Central memory CD8-positive, alpha-beta T cell (primary cell): ENCODE measurements around the gene TRMT44.

Source experiments
- ATAC-seq: fragments of 150-1000 bp; cut with Tn5 transposase; replicated peaks from 2 replicates; pipeline ENCODE4 v1.10.0; 2022; ENCODE audit warnings: mild to moderate bottlenecking, moderate FRiP score, moderate number of reproducible peaks; ENCODE audit not compliant: poor library complexity, severe bottlenecking; ENCODE audit errors: extremely low read depth
- DNase-seq, 2 donors: peaks; one replicate each; pipeline ENCODE4 v3.0.0; 2021; ENCODE audit warnings: low spot score in 2 of 2
- H3K27ac Mint-ChIP-seq: one replicate; pipeline ENCODE4 v1.8.0; 2022; ENCODE audit warnings: low read depth, mild to moderate bottlenecking, moderate library complexity, mixed read lengths
- H3K27me3 Mint-ChIP-seq: one replicate; pipeline ENCODE4 v1.8.0; 2022; ENCODE audit warnings: mixed read lengths
- H3K36me3 Mint-ChIP-seq: one replicate; pipeline ENCODE4 v1.8.0; 2022; ENCODE audit warnings: mild to moderate bottlenecking, moderate library complexity, mixed read lengths; ENCODE audit not compliant: insufficient read depth
- H3K4me1 Mint-ChIP-seq: one replicate; pipeline ENCODE4 v1.8.0; 2022; ENCODE audit warnings: mixed read lengths
- H3K4me3 Mint-ChIP-seq: one replicate; pipeline ENCODE4 v1.8.0; 2022; ENCODE audit warnings: mild to moderate bottlenecking, moderate library complexity, mixed read lengths
- H3K9me3 Mint-ChIP-seq: one replicate; pipeline ENCODE4 v1.8.0; 2022; ENCODE audit warnings: mixed read lengths

The TRMT44 gene

DNA sequence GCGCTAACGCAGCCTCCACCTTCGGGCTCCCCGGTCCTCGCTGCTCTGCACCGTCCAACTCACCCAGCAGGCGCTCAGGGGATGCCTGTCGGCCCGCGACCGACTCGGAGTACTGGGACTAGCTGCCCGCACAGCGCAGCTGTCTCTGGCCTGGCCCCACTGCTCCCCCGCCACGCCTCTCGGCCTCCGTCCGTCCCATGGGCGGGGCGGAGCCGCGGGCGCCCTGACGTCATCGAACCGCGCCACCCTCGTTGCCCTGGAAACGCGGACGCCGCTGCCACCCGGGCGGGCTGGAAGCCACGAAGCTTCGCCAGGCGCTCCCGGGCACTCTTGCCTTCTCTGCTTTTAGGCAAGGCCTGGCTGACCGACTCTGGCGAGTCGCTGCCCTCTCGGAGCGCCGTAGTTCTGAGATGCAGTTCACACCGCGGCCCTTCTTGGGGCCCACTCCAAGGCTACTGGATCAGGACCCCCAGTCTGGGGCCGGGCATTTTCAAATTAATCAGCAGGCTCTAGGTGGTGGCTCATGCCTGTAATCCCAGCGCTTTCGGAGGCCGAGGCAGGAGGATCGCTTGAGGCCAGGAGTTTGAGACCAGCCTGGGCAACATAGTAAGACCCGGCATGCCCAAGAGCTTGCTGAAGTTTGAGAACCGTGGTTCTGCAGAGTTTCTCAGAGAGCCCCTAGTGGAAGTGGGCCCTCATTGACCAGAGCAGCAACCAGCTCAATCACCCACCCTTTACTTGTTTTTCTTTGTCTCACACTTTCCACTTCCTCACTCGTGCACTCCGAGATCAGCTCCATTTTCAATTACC is 12.1 kb upstream of the TRMT44 start:
- no peaks in the 10 kb centered on the region for H3K9me3 Mint-ChIP-seq
- peak; percentile 93 to 99 for DNase-seq
- H3K4me3 Mint-ChIP-seq, result peak overlapping the region; percentile 97
- no peaks in the 10 kb centered on the region for H3K27me3 Mint-ChIP-seq
- peaks cover 29% of the 10 kb centered on the region for H3K4me1 Mint-ChIP-seq
- H3K27ac Mint-ChIP-seq, result peak overlapping the region; percentile 97
- H3K36me3 Mint-ChIP-seq, result peaks cover 18% of the 10 kb centered on the region
- peak; percentile 88 for ATAC-seq

- Mint-ChIP-seq H3K4me3 (no peak overlapping the region), H3K27ac (no peak overlapping the region), H3K27me3 (no peaks in the 10 kb centered on the region), H3K36me3 (peaks cover 26% of the 10 kb centered on the region), H3K9me3 (no peaks in the 10 kb centered on the region), H3K4me1 (peaks cover 45% of the 10 kb centered on the region)
- DNase-seq (no peak), ATAC-seq (no peak)
Observed at GRCh38 chr4:8431553-8431952, 9.0 kb upstream of the TRMT44 start.

DNA sequence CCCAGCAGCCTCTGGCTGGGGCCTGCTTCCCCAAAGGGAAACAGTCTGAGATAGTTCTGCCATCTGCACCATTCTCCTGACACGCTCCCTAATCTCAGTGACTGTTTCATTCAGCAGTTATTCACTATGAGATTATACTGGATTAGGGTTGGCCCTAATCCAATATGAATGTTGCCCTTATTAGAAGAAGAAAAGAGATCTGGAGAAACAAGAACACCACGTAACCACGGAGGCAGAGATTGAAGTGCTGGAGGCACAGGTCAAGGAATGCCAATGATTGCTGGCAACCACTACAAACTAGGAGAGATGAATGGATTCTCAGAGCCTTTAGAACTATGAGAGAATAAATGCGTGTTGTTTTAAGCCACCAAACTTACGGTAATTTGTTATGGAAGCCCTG is 7.4 kb upstream of the TRMT44 start:
- Mint-ChIP-seq H3K4me3 (no peak overlapping the region), H3K9me3 (no peaks in the 10 kb centered on the region), H3K4me1 (peaks cover 43% of the 10 kb centered on the region), H3K36me3 (peaks cover 22% of the 10 kb centered on the region), H3K27me3 (no peaks in the 10 kb centered on the region), H3K27ac (peak overlapping the region; percentile 5)
- ATAC-seq (no peak), DNase-seq (no peak)

GRCh38 chr4:8434251-8435073 is 6.1 kb upstream of the TRMT44 start:
- no peak for ATAC-seq
- Mint-ChIP-seq H3K4me1 (peaks cover 42% of the 10 kb centered on the region), H3K4me3 (peak overlapping the region; percentile 69), H3K36me3 (peaks cover 10% of the 10 kb centered on the region), H3K27ac (peak overlapping the region; percentile 87), H3K9me3 (no peaks in the 10 kb centered on the region), H3K27me3 (no peaks in the 10 kb centered on the region)
- DNase-seq, result no peak

DNA sequence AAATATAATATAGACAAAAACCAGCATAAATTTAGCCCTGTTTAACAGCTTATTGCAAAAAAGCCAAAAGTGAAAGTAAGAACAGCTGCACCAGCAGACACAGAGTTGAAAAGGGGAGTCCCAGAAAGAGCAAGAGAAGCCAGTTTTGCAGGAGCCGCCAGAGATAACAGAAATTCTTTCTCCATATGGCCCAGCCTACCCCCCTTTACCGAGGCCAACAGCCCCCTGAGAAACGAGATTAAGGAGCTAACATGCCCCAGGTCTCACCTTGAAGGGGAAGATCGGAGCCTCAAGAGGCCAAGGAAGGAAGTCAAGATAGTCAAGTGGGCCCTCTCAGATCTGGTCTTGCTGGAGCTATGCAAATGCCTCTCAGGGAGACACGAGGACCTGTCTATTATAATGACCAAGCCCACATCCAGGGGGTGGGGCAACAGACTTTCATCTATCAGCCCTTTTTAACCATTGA is 4.9 kb upstream of the TRMT44 start:
- H3K36me3 Mint-ChIP-seq, result peaks cover 12% of the 10 kb centered on the region
- peak overlapping the region; percentile 69 for H3K4me3 Mint-ChIP-seq
- H3K27me3 Mint-ChIP-seq, result no peaks in the 10 kb centered on the region
- ATAC-seq (peak; percentile 40), DNase-seq (no peak)
- H3K9me3 Mint-ChIP-seq, result no peaks in the 10 kb centered on the region
- peaks cover 54% of the 10 kb centered on the region for H3K4me1 Mint-ChIP-seq
- H3K27ac Mint-ChIP-seq, result peak overlapping the region; percentile 87

- Mint-ChIP-seq H3K27me3 (no peaks in the 10 kb centered on the region), H3K9me3 (no peaks in the 10 kb centered on the region), H3K4me3 (no peak overlapping the region), H3K4me1 (peaks cover 67% of the 10 kb centered on the region), H3K27ac (peak overlapping the region; percentile 33), H3K36me3 (peaks cover 16% of the 10 kb centered on the region)
- ATAC-seq, result no peak
- no peak for DNase-seq
Observed at GRCh38 chr4:8437281-8437680, 3.3 kb upstream of the TRMT44 start.

GRCh38 chr4:8438743-8439142 is 1.8 kb upstream of the TRMT44 start:
- DNase-seq, result no peak
- no peak for ATAC-seq
- Mint-ChIP-seq H3K4me3 (peak overlapping the region; percentile 46), H3K27me3 (no peaks in the 10 kb centered on the region), H3K9me3 (no peaks in the 10 kb centered on the region), H3K4me1 (peaks cover 75% of the 10 kb centered on the region), H3K36me3 (peaks cover 16% of the 10 kb centered on the region), H3K27ac (peak overlapping the region; percentile 99)

DNA sequence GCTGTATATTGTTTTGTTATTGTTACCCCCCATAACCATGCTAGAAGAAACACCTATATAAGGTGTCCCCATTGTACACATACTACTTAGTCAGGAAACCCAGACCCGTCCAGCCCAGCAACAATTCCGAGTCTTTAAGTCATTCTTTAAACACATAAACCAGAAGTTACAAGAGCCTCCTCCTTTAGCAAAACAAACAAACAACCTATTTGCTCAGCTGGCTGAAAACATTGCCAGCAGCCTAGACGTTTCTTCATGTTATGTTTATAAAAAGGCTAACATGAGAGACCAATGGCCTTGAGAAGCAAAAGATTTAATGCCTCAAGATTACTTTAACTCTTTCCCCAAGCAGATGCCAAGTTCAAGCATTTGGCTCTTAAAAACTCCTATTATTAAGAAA is 1.4 kb upstream of the TRMT44 start:
- H3K4me1 Mint-ChIP-seq, result peaks cover 79% of the 10 kb centered on the region
- DNase-seq, result no peak
- H3K27ac Mint-ChIP-seq, result peak overlapping the region; percentile 99
- peak overlapping the region; percentile 46 for H3K4me3 Mint-ChIP-seq
- no peaks in the 10 kb centered on the region for H3K9me3 Mint-ChIP-seq
- no peak for ATAC-seq
- H3K27me3 Mint-ChIP-seq, result no peaks in the 10 kb centered on the region
- peaks cover 16% of the 10 kb centered on the region for H3K36me3 Mint-ChIP-seq

DNA sequence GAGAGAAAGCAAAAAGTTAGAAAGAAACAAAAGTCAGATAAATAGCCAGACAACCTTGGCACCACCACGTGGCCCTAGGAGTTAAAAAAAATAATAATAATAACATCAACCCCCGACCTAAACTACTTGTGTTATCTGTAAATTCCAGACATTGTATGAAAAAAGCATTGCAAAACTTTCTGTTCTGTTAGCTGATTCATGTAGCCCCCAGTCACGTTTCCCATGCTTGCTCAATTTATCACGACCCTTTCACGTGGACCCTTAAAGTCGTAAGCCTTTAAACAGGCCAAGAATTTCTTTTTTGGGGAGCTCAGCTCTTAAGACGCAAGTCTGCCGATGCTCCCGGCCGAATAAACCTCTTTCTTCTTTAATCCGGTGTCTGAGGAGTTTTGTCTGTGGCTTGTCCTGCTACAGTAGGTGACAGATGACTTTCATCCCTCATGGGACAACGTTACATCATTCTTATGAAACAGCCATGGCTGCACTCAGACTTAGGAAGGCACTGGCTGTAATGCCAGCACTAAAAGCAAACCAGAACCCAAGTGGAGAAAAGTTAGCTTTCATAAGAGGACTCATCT is 574 bp upstream of the TRMT44 start:
- peak in 1 of 2 donors; percentile 17 for DNase-seq
- Mint-ChIP-seq H3K27me3 (no peaks in the 10 kb centered on the region), H3K27ac (peak overlapping the region; percentile 99), H3K4me1 (peaks cover 73% of the 10 kb centered on the region), H3K9me3 (no peaks in the 10 kb centered on the region), H3K36me3 (peaks cover 18% of the 10 kb centered on the region), H3K4me3 (peak overlapping the region; percentile 99)
- ATAC-seq, result peak; percentile 41

DNA sequence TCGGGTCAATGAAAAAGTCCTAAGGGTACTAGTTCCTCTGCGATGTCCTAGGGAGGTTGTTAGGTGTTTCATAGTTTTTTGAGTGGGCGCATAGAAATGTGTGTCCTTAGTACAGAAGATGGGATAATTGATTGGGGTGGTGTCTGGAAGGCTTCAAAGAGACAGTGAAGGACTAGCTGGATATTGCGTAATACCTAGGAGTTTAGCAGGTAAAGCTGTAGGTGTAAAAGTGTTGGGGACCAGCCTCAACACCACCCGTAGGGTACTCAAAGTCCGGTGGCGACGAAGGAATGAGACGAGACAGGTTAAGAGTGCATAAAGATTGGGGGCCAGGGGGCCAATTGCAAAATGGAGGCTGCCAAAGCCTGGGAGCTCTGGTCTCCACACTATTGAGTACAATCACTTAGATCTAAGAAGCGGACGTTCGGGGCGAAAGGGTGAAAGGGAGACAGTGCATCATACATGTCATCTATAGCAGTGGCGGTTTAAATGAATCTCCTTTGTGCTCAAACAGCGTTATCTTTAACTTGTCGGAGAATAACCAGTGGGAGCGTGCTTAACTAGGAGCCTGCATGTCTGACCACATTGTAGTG is 1.0 kb downstream of the TRMT44 start:
- Mint-ChIP-seq H3K36me3 (peaks cover 10% of the 10 kb centered on the region), H3K4me3 (peak overlapping the region; percentile 99), H3K27me3 (no peaks in the 10 kb centered on the region), H3K9me3 (no peaks in the 10 kb centered on the region), H3K4me1 (peaks cover 68% of the 10 kb centered on the region), H3K27ac (peak overlapping the region; percentile 99)
- no peak for ATAC-seq
- DNase-seq, result no peak

DNA sequence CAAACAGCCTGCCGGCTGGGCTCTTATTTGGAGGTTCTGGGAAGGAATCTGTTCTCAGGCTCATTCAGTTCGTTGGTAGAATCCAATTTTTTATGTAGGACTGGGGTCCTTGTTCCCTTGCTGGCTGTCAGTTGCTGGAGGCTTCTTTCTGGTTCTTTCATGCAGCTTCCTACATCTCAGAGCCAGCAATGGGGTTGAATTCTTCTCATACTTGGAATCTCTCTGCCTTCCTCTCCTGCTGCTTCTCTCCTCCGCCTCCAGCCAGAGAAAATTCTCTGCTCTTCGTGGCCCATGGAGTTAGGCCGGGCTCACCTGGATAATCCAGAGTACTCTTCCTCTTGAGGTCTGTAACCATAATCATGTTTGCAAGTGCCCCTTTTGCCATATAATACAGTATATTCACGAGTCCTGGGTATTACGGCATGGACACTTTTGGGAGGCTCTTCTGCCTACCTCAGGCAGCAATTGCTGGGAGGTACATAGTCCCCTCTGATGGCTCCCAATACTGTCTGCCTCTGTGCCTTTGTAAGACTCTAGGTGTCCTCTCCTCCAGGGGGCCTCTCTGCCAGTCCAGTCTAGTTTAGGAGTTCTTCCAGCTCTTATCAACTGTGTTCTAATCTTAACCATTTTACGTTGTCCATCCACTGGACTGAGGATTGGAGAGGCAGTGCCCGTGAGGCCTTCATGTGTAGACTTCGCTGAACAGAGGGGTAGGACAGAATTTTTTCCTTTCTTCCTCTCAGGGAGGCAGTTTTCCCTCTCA is 2.2 kb downstream of the TRMT44 start:
- Mint-ChIP-seq H3K27me3 (no peaks in the 10 kb centered on the region), H3K36me3 (peaks cover 10% of the 10 kb centered on the region), H3K4me1 (peaks cover 60% of the 10 kb centered on the region), H3K4me3 (peak overlapping the region; percentile 54), H3K27ac (no peak overlapping the region), H3K9me3 (no peaks in the 10 kb centered on the region)
- DNase-seq, result no peak
- ATAC-seq, result no peak

DNA sequence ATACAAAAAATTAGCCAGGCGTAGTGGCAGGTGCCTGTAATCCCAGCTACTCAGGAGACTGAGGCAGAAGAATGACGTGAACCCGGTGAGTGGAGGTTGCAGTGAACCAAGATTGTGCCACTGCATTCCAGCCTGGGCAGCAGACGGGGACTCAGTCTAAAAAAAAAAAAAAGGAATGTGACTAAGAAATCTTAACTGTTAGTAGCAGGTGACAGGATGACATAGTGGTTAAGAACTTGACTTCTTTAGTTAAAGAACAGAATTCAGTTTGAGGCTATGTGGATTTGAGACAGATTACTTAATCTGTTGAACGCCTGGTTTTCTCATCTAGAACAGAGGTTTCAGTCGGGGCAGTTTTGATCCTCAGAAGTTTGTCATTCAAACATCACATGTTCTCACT is 3.2 kb downstream of the TRMT44 start:
- peaks cover 10% of the 10 kb centered on the region for H3K36me3 Mint-ChIP-seq
- H3K4me1 Mint-ChIP-seq, result peaks cover 58% of the 10 kb centered on the region
- DNase-seq, result no peak
- ATAC-seq, result no peak
- H3K4me3 Mint-ChIP-seq, result no peak overlapping the region
- no peaks in the 10 kb centered on the region for H3K27me3 Mint-ChIP-seq
- no peak overlapping the region for H3K27ac Mint-ChIP-seq
- no peaks in the 10 kb centered on the region for H3K9me3 Mint-ChIP-seq
